Measurements from ENCODE around the gene SUGP2.

Gene SUGP2

GRCh38 chr19:18948075-18948975, 85.0 kb downstream of the SUGP2 start:
- no peak for DNase-seq

DNA sequence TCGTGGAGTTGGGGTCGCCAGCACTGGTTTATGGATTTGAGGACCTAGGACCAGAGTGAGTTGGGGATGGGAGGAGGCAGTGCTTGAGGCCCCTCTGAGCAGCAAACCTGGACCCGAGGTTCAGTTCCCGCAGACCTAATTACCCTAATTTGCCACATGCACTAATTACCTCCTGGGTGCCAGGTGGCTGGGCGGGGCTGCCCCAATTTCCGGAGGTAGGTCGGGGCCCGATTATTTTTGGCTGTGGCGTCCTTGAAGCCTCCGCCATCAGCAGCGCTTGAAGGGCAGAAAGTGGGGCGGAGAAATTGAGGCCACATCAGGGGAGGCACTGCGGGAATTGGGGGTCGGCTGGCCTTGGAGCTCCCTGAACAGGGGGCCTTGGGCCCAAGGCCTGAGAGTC, 86.4 kb downstream of the SUGP2 start:
- DNase-seq = no peak

DNA sequence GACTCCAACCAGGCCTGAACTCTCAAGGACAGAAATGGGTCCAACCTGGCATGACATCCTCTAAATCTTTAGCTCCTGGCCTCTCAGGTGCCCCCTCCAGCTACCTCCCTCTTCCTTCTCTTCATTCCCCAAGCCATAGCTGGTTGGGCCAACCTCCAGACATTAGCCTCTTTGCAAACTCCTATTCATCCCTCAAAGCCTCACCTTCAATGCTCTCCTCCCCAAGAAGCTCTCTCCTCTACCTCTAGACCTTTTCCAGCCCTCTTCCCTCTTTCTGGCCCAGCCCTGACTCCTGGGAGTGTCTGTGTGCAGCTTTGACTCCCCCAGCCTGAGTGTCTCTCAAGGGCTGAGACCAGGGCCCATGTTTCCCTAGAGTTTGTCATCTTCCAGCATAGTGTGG, 87.0 kb downstream of the SUGP2 start:
- DNase-seq = no peak

DNA sequence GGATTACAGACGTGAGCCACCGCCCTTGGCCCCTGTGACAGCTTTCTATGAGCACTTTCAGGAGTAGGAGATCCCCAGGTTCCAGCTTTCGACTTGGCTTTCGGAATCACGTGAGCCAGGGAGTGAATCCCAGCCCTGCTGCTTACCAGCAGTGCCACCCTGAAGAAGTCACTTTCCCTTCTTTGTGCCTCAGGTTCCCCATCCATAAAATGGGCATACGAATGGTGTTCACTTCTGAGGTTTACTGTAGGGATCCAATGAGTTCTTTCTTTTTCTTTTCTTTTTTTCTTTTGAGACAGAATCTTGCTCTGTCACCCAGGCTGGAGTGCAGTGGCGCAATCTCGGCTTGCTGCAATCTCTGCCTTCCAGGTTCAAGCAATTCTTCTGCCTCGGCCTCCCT, 88.0 kb downstream of the SUGP2 start:
- DNase-seq = no peak

DNA sequence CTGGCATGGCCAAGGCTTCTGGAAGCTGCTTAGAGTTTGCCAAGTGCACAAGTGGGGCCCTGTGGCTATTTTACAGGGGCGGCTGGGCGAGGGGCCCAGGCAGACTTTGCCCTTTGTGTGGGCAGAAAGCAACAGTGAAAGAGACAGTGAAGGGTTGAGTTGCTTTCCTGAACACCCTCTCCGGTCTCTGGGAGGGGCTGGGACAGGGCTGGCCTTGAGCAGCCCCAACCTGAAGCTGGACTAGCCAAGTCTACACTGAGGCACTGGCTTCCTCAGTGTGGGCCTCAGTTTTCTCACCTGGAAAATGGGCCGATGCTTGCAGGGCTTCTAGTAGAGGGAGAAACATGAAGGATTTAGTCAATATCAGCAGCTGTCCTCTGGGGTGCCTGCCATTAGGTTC, 89.9 kb downstream of the SUGP2 start:
- DNase-seq = no peak

DNA sequence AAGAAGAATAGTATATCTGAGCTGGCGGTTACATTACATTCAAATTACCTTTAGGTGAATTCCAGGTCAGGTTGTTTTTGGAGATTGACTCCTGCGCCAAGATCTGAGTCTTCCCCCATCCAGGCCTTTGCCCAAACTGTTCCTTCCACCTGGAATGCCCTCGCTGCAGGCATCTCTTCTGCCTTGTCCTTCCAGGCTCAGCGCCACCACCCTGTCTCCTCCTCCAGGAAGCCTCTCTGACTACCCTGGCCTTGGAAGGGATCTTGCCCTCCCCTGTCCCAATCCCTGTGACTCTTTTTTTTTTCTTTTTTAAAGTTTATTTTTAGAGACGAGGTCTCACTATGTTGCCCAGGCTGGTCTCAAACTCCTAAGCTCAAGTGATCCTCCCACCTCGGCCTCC, 90.6 kb downstream of the SUGP2 start:
- no peak for DNase-seq

GRCh38 chr19:18941628-18942354, 91.5 kb downstream of the SUGP2 start:
- no peak for DNase-seq

Measured in activated T-cell treated with anti-CD3 and anti-CD28 coated beads, Interleukin-2, amount 50 U/mL, for 48 hours (primary cell).